T47D (cell line): ENCODE data around the gene PRB2.
"Not testable (repeated sequence)": the region's sequence is repeated elsewhere in the genome, so short reads cannot be mapped to it uniquely, and the experiment has no call there.

Source experiments
- DNase-seq, 2 experiments: peaks; one replicate each; pipeline versions ENCODE4 v3.0.0 to v3.0.0-alpha.2; 2011 to 2012; ENCODE audit warnings: low read depth in 1 of 2, low spot score in 1 of 2
- JUND ChIP-seq: IDR thresholded peaks from 2 replicates; pipeline ENCODE4 v1.6.1; 2012; ENCODE audit warnings: low read depth
- in situ Hi-C: cut with HindIII; loops from 2 replicates; pipeline ENCODE4 v1.10.0; 2016; ENCODE audit warnings: low sequenced_read_pairs, low pct_unique_long_range_greater_than_20kb

PRB2 gene

GRCh38 chr12:11395467-11395866 lies at the start of gene PRB2:
TSS of gene PRB2 (minus strand) at chr12:11395567. CDS start at chr12:11395529, 38 bp downstream.
- in situ Hi-C loops, DNase-seq: not testable (repeated sequence)

- no peak for DNase-seq
- TF ChIP-seq JUND, result no peak
- in situ Hi-C loops, result no loop called here
These were observed 42.6 kb upstream of the PRB2 start for GRCh38 chr12:11437966-11438365.

- no peak for TF ChIP-seq JUND
- no peak for DNase-seq
- in situ Hi-C loops, result no loop called here
These were observed 38.3 kb upstream of the PRB2 start for GRCh38 chr12:11433664-11434063.

GRCh38 chr12:11431486-11431885 lies 36.1 kb upstream of the PRB2 start:
- TF ChIP-seq JUND, result no peak
- in situ Hi-C loops, result no loop called here
- no peak for DNase-seq

GRCh38 chr12:11427341-11427740 lies 32.0 kb upstream of the PRB2 start:
- no peak for DNase-seq
- in situ Hi-C loops, result no loop called here
- no peak for TF ChIP-seq JUND

- DNase-seq, result no peak
- in situ Hi-C loops, result no loop called here
- no peak for TF ChIP-seq JUND
These were observed 17.4 kb upstream of the PRB2 start for GRCh38 chr12:11412731-11413130.

- no peak for TF ChIP-seq JUND
- in situ Hi-C loops, result no loop called here
- no peak for DNase-seq
These were observed 12.7 kb upstream of the PRB2 start for GRCh38 chr12:11408096-11408495.

GRCh38 chr12:11397366-11397765 lies 2.0 kb upstream of the PRB2 start:
- no peak for TF ChIP-seq JUND
- in situ Hi-C loops, result no loop called here
- no peak for DNase-seq

GRCh38 chr12:11391456-11391855 lies 3.9 kb downstream of the PRB2 start:
- in situ Hi-C loops, DNase-seq: not testable (repeated sequence)

GRCh38 chr12:11377420-11377819 lies 17.9 kb downstream of the PRB2 start:
- in situ Hi-C loops, DNase-seq: not testable (repeated sequence)

- in situ Hi-C loops, result no loop called here
These were observed 34.2 kb downstream of the PRB2 start for GRCh38 chr12:11361151-11361550.

GRCh38 chr12:11360205-11360883 lies 35.0 kb downstream of the PRB2 start:
- in situ Hi-C loops, DNase-seq: not testable (repeated sequence)

More at GRCh38 chr12:11361151-11361550, 34.2 kb downstream of the PRB2 start:
- no peak for TF ChIP-seq JUND
- DNase-seq, result no peak

- in situ Hi-C loops, DNase-seq: not testable (repeated sequence)
These were observed 43.6 kb downstream of the PRB2 start for GRCh38 chr12:11351736-11352135.

- in situ Hi-C loops, result no loop called here
- TF ChIP-seq JUND, result no peak
These were observed 46.9 kb downstream of the PRB2 start for GRCh38 chr12:11348439-11348838.

More at GRCh38 chr12:11348439-11348838, 46.9 kb downstream of the PRB2 start:
- no peak for DNase-seq
